Peyer's patch (tissue), 4 donors: Measurements from ENCODE around the gene MAP3K3. TPM values are rescaled to one million over a fixed set of nuclear protein-coding genes. Genes with fewer than 3 reads are reported as not detected.

ENCODE experiments used
- DNase-seq, 3 donors: peaks; one replicate each; pipeline ENCODE4 v3.0.0-alpha.2; 2017 to 2019
- H3K27ac ChIP-seq, 4 donors: fragments of 200-600 bp; sonication (generic); one replicate each; pipeline ENCODE4 v1.5.1; 2016 to 2019
- H3K27me3 ChIP-seq, 2 donors: fragments of 200-600 bp; sonication (generic); one replicate each; pipeline ENCODE4 v1.5.1; 2019
- H3K36me3 ChIP-seq, 3 donors: fragments of 200-600 bp; sonication (generic); one replicate each; pipeline ENCODE4 v1.5.1; 2016 to 2019
- H3K4me1 ChIP-seq, 4 donors: fragments of 200-600 bp; sonication (generic); one replicate each; pipeline ENCODE4 v1.5.1; 2016 to 2019
- H3K4me3 ChIP-seq, 4 donors: fragments of 200-600 bp; sonication (generic); 1 replicate in 3 of 4; 2 replicates in 1 of 4; pipeline ENCODE4 v1.5.1; 2016 to 2019; ENCODE audit warnings: mild to moderate bottlenecking in 1 of 4
- H3K9me3 ChIP-seq, 4 donors: fragments of 200-600 bp; sonication (generic); one replicate each; pipeline ENCODE4 v1.5.1; 2016 to 2019; ENCODE audit warnings: mild to moderate bottlenecking in 1 of 4
- POLR2A ChIP-seq, 2 donors: fragments of 450-650 bp; IDR thresholded peaks; one replicate each; pipeline ENCODE4 v1.5.1; 2017; ENCODE audit warnings: antibody characterized with exemption in 2 of 2, mild to moderate bottlenecking in 2 of 2, moderate library complexity in 2 of 2
- total RNA-seq, 4 donors: library from RNA; depleted of rRNA; stranded (reverse); fragments of >200 nt; gene quantifications; one replicate each; pipeline ENCODE4 v1.1.0, GENCODE V29; 2016
- TF ChIP-seq, protein P1 (sequence below), 6 experiments: fragments of 450-650 bp in 4 of 6; fragments of 200-600 bp in 2 of 6; sonication (generic) in 1 of 6; IDR thresholded peaks; one replicate each; pipeline ENCODE4 v1.5.1; 2017 to 2019; ENCODE audit warnings: antibody characterized with exemption in 6 of 6, mild to moderate bottlenecking in 3 of 6, moderate library complexity in 1 of 6

Gene MAP3K3
- total RNA-seq, 4 donors from 2014 or later = 17.3 to 61.9 (median 39.2) TPM

DNA sequence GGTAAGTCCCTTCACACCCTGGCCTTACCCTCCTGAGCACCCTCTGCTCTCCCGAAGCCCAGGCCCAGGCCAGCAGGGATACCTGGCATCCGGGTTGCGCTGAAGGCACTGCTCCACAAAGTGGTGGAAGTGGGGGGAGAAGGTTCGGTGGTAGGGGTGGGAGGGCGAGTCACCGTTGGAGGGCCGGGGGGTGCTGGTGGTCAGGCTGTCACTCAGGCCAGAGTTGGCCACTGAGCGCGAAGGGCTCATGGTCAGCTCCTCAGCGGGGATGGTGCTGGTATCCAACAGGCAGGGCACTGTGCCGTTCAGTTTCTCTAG is 82.0 kb downstream of the MAP3K3 start:
- H3K9me3 ChIP-seq = no peaks in the 10 kb centered on the region
- TF ChIP-seq, protein P1, sequence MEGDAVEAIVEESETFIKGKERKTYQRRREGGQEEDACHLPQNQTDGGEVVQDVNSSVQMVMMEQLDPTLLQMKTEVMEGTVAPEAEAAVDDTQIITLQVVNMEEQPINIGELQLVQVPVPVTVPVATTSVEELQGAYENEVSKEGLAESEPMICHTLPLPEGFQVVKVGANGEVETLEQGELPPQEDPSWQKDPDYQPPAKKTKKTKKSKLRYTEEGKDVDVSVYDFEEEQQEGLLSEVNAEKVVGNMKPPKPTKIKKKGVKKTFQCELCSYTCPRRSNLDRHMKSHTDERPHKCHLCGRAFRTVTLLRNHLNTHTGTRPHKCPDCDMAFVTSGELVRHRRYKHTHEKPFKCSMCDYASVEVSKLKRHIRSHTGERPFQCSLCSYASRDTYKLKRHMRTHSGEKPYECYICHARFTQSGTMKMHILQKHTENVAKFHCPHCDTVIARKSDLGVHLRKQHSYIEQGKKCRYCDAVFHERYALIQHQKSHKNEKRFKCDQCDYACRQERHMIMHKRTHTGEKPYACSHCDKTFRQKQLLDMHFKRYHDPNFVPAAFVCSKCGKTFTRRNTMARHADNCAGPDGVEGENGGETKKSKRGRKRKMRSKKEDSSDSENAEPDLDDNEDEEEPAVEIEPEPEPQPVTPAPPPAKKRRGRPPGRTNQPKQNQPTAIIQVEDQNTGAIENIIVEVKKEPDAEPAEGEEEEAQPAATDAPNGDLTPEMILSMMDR (IDR thresholded peaks at IDR 0.05) = no peak
- no peak for TF ChIP-seq POLR2A (IDR thresholded peaks at IDR 0.05)
- no peak for DNase-seq
- no peaks in the 10 kb centered on the region for H3K27me3 ChIP-seq
- H3K4me1 ChIP-seq = peaks cover 0 to 22% (median 19%) of the 10 kb centered on the region in 4 donors
- H3K27ac ChIP-seq = peak overlapping the region in 1 of 4 donors; percentile 69
- no peak overlapping the region for H3K4me3 ChIP-seq
- peaks cover 0 to 45% (median 0%) of the 10 kb centered on the region in 3 donors for H3K36me3 ChIP-seq

DNA sequence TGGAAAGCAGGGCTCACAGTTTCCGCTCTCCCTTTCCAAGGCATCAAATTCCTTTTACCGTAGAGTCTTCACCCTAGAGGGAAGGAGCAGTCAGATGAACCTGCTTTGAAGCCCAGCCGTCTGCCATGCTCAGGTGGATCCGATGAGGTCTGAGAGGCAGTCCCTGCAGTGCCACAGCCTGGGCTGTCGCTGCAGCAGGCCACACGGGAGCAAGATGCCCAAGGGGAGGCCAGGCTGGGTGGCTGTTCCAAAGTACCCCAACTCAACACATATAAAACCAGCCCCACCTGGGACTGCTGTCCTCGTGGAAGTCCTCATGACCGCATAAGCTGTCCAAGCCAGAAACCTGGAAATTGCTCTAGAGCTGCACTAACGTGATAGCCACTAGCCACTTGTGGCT is 82.6 kb downstream of the MAP3K3 start:
- TF ChIP-seq, protein P1 (IDR thresholded peaks at IDR 0.05) = no peak
- no peak for TF ChIP-seq POLR2A (IDR thresholded peaks at IDR 0.05)
- Histone ChIP-seq H3K27me3 (no peaks in the 10 kb centered on the region), H3K27ac (peak overlapping the region in 1 of 4 donors; percentile 69), H3K9me3 (no peaks in the 10 kb centered on the region), H3K4me1 (peaks cover 0 to 21% (median 16%) of the 10 kb centered on the region in 4 donors), H3K4me3 (no peak overlapping the region), H3K36me3 (peaks cover 0 to 51% (median 0%) of the 10 kb centered on the region in 3 donors)
- DNase-seq = no peak

DNA sequence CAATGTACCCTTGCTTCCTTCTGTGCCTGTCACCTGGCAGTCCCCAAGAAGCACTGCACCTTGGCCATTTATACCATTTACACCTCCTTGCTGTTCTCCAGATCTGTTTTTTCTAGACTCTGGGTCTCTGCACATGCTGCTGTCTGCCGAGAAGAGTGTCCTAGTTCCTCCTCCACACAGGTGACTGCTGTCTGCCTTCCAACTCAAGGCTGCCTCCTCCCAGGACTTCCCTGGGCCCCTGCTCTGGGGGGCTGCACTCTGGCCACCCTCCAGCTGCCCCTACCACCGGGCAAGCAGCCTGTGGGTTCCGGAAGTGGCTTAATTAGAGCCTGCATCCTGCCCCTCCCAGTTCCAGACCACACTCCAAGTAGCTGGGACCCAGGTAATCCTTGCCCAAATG is 83.4 kb downstream of the MAP3K3 start:
- no peaks in the 10 kb centered on the region for H3K27me3 ChIP-seq
- H3K27ac ChIP-seq = peak overlapping the region in 1 of 4 donors; percentile 69
- no peak overlapping the region for H3K4me3 ChIP-seq
- no peak for TF ChIP-seq POLR2A (IDR thresholded peaks at IDR 0.05)
- TF ChIP-seq, protein P1 (IDR thresholded peaks at IDR 0.05) = no peak
- no peaks in the 10 kb centered on the region for H3K9me3 ChIP-seq
- H3K4me1 ChIP-seq = peaks cover 0 to 21% (median 13%) of the 10 kb centered on the region in 4 donors
- H3K36me3 ChIP-seq = peaks cover 0 to 59% (median 0%) of the 10 kb centered on the region in 3 donors
- DNase-seq = no peak

DNA sequence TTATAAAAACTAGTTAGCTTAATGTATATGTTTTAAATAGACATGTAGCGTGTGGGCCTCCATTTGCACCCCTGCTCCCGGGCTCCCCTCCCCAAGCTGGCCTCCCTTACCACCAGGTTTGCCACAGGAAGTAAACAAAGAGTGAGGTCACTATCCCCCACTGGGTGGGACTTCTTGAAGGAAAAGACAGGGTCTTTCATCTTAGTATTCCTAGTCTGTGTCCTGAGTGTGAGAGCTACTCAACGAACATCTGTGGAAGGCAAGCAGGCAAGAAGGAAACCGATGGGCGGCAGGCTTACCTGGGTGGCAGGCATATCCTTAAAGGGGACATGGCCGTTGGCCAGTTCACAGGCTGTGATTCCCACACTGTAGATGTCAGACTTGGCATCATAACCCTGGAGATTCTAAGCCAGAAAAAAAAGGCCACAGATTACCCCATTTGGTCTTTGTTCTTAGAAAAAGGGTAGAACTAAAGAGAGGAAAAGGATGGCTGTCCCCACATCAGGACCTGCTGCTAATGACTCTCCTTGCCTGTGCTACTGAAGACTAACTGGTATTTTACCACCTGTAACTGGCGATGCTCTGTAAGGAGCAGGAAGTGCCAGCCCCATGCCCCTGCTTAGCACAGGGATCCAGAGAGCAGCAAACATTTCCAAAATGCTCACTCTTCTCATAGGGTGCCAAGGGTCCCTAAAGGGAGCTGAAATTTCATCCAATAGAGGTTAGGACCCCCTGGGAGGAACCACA is 84.3 kb downstream of the MAP3K3 start:
- Histone ChIP-seq H3K9me3 (no peaks in the 10 kb centered on the region), H3K4me3 (no peak overlapping the region), H3K36me3 (peaks cover 0 to 66% (median 0%) of the 10 kb centered on the region in 3 donors), H3K27ac (peak overlapping the region in 3 of 4 donors; percentile 28 to 69 (median 34)), H3K27me3 (no peaks in the 10 kb centered on the region), H3K4me1 (peaks cover 0 to 16% (median 7%) of the 10 kb centered on the region in 4 donors)
- TF ChIP-seq, protein P1 (IDR thresholded peaks at IDR 0.05) = no peak
- no peak for TF ChIP-seq POLR2A (IDR thresholded peaks at IDR 0.05)
- no peak for DNase-seq

DNA sequence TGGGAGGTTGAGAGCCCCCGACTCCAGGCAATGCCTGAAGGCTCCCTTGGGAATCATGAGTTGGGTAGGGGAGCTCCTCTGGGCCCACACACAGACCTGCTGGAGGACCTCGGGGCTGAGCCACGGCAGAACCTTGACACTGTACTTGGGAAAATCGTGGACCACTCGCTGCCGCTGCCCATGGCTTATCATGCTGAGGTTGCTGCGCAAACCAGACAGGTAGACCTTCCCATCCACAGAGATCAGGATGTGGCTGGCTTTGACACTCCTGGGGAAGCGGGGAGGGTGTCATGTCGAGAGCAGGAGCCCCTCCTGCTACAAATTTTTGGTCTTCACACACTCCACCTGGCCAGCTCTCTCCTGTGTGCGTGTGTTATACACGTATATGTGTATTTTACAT is 84.9 kb downstream of the MAP3K3 start:
- Histone ChIP-seq H3K27me3 (no peaks in the 10 kb centered on the region), H3K27ac (peak overlapping the region in 3 of 4 donors; percentile 28 to 69 (median 34)), H3K9me3 (no peaks in the 10 kb centered on the region), H3K4me3 (no peak overlapping the region), H3K36me3 (peaks cover 0 to 73% (median 0%) of the 10 kb centered on the region in 3 donors), H3K4me1 (peaks cover 0 to 16% (median 6%) of the 10 kb centered on the region in 4 donors)
- DNase-seq = no peak
- TF ChIP-seq, protein P1 (IDR thresholded peaks at IDR 0.05) = no peak
- TF ChIP-seq POLR2A (IDR thresholded peaks at IDR 0.05) = no peak
